Stimulated activated CD4-positive, alpha-beta T cell treated with anti-CD3 and anti-CD28 coated beads, TNF-alpha, amount 100 ng/mL, for 4 hours (primary cell): Measurements from ENCODE around the gene NTF3.

Experiments
- DNase-seq, 3 experiments: peaks; one replicate each; pipeline ENCODE4 v3.0.0-alpha.2; 2020; ENCODE audit warnings: low read depth in 3 of 3

NTF3 gene

DNA sequence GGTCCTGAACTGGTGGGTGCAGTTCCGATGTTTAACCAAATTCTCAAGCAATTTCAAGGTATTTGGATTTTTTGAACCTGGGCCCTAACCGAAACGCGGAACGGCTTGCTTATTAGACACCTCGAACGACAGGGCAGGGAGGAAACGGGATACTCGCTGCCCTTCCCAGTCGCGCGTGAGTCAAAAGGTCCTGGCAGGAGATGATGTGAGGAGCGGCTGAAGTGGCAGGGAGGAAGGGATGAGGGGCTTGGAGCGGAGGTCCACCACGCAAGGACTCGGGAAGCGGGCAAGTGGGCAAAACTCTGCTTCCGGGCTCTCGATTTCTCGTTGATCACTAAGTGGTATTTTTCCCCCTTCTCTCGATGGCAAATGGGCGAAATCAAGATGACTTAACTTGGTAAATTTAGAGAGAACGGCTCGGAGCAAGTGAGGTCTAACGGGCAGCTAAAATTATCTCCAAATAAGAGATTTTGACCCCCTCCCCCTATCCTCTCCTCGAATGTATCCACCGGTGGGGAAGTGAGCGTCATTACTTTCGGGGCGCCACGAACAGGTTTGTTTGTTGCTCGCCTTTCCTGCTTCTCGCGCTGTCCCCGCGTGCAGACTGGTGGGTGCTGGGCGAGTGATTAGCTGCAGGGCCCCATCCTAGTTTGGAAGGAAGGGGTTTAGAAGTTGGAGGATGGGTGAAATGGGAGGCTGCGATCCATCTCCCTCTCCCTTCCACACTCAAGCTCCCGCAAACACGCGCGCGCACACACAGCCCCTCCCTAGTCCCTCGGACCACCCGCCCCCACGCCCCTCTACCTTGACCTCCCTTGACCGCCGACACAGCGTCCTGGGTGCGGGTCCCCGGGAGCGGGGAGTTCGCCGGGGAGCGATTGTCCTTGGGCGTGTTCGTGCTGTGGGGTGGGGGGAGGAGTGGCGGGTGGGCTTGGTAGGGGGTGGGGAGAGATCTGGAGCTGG is 986 bp upstream of the NTF3 start:
- DNase-seq: no peak

DNA sequence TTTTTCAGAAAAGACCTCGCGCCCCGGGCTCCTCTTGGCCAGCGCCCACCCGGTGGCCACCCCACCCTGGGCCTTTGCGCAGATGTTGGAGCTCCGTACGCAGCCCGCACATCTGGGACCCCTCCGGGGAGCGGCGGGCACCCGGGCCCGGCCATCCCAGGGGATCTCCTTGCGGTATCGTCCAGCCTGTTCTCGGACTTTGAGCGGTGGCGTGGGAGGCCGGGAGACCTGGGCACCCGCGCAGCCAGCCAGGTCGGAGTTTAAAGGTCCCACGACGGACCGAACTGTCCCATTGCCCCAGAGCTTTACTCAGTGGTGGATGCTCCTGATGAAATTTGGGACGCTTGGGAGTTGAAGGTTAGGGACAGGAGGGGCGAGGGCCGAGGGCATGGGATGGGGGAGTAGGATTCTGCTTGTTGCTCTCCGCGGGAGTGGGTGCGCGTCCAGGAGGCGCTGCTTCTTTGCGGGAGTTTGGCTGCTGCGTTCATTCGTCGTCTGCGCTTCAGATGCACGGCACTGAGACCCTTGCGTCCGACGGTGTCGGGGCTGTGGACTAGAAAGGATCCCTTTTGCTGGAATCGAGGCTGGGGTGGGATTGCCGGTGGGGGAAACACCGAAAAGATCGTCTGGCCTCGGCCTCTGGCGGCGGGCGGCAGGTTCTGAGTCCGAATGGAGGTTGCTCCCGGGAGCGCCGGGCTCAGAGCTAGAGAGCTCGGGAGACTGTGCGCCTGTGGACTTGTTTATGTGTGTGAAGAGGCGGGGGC is 1.4 kb downstream of the NTF3 start:
- no peak for DNase-seq

- DNase-seq: no peak
Measured at GRCh38 chr12:5433845-5434646, 2.1 kb downstream of the NTF3 start.

DNA sequence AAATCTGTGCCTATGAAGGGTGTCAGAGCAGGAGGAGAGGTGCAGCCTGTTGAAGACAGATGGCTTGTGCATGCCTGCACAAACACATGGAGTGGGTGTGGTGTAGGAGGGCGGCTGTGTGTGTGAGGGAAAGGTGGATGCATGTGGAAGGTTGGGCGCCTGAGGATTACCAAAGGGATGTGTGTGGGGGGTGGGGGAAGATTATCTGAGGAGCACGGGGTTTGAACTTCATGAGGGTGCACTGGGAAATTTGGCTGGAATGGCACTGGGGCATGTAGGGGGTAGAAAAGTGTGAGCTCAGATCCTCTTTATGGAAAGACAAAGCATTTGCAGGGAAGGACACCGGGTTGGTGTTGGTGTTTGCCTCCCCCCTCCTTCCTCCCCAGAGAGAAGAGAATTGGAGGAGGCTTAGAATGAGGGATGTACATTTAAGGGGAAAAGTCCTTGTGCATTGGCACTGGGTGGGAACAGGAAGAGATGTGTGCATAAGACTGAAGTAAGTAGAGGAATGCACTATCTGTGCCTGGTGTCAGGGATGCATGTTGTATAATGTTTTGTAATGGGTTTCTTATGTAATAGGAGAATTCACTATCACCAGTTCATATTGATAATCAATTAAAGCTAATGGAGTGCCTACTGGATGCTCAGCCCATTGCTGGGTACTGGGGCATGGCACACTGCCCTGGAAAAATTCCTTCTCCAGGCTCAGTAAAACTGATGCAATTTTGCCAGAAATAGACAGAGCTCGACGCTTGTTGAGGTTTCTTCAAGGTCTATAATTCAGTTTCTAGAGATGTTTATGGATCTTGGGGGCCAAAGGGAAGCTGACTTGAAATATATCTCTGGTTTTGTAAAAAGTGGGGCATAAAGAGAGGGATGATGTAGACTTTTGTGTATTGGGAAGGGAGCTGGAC is 3.0 kb downstream of the NTF3 start:
- DNase-seq: no peak

DNA sequence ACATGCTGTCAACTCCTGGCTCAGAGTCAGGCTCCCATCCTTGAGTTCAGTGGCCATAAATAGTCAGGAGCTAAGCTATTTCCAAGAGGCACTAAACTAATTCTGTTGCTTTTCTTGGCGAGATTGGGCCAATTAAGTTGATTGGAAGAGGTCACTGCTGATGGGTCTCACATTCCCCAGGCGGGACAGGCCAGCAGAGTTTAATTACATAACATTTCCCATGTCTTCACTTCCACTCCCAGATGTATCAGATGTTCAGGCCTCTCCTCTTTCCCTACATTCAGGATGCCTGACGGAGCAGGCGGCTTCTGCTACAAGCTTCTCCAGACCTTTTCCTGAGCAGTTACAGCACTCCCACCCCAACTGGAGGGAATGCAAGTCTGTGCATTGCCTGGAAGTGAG is 5.3 kb downstream of the NTF3 start:
- DNase-seq: no peak

GRCh38 chr12:5437589-5437988 is 5.7 kb downstream of the NTF3 start:
- DNase-seq: no peak

DNA sequence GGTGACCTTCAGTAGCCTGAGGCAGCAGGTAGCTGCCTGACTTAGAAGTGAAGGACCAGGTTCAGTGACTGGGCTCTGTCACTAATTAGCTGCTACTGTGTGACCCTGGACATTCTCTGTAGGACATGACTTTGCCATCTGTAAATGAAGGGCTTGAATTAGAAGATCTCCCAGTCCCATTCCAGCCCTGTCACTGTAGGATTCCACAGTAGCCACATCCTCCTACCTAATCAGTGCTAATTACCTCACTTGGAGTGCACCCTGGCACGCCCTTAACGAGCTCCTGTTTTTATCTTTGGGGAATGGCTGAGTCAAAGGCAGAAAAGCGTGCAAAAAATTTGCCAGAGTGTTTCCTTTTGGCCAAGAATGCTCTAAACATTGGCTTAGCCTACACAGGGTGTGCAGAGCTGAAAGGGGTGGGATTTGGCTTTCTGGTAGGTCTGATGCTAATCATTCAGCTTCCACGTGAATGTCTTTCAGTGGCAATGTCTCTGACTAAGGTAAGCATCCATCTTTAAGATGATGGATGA is 6.8 kb downstream of the NTF3 start:
- no peak for DNase-seq

DNA sequence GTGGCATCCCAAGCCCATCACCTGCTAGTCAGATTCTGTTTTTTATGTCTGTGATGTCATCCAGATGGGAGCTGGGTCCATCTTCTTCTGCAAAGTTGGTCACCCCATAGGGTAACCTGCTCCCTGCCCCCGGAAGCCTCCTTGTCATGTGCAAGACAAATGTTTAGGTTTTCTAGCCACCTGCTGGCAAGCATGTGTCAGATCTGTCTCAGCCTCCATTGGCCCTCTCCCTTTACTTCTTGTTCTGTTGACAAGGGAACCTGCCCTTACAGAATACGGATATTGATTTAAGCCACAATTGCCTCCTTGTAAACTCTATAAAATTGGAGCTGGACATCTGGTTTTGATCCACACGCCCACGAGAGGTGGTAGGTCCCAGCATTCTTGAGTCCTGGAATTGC is 7.5 kb downstream of the NTF3 start:
- no peak for DNase-seq

DNA sequence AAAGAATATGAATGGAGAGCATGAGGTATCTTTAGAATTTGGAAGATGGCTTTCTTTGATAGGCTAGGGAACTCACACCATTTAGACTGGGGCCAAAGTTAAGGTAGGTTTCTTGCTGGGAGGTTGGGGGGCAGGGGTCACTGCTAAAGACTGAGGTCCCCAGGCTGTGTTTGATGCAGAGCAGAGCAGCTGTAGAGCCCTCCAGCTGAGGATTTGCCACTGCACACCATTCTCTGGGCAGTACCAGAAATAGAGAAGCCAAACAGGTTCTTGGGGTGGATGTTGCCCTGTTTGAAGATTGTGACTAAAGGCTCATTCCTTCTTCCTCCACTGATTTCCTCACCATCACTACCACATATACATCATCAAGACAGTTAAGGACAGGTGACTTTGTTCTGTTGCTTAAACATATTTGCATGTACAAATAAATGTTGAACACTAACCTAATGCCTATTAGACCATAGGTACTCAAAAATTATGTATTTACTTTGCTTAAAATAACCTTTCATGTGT is 7.9 kb downstream of the NTF3 start:
- DNase-seq: no peak

- no peak for DNase-seq
Measured at GRCh38 chr12:5440978-5441377, 9.1 kb downstream of the NTF3 start.

- no peak for DNase-seq
Measured at GRCh38 chr12:5441497-5442236, 9.8 kb downstream of the NTF3 start.

- no peak for DNase-seq
Measured at GRCh38 chr12:5442251-5443006, 10.5 kb downstream of the NTF3 start.

- no peak for DNase-seq
Measured at GRCh38 chr12:5444520-5444919, 12.6 kb downstream of the NTF3 start.

- DNase-seq: no peak
Measured at GRCh38 chr12:5447320-5447719, 15.4 kb downstream of the NTF3 start.

GRCh38 chr12:5451251-5451650 is 19.3 kb downstream of the NTF3 start:
- DNase-seq: no peak

- DNase-seq: no peak
Measured at GRCh38 chr12:5452569-5452968, 20.7 kb downstream of the NTF3 start.

GRCh38 chr12:5453466-5453865 is 21.6 kb downstream of the NTF3 start:
- no peak for DNase-seq

DNA sequence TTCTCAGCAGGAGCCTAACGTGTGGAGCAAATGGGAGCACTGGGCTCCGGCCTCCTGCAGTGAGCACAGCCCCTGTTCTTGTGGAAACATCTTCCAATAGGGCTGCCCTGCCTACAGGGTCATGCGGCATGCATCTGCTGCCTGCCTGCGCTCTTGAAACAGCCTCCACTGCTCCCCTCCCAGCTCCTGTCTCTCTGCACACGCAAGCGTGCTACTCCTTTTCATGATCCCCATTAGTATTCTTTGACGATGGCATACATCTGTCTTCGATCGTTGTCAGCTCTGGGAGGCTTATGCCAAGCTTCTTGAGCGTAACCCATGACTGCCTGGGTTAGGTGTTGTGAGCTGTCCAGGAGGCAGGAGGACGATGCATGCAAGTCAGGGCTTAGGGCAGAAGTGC is 23.1 kb downstream of the NTF3 start:
- DNase-seq: no peak

GRCh38 chr12:5456030-5456429 is 24.1 kb downstream of the NTF3 start:
- DNase-seq: no peak
